Ishikawa (cell line): ENCODE measurements around the gene SLC5A12.
A peak's percentile ranks its signal among the peaks of the same experiment; 100 is the strongest.

Experiments used
- CEBPB ChIP-seq: IDR thresholded peaks from 2 replicates; pipeline ENCODE4 v1.6.1; 2012
- CREB1 ChIP-seq: IDR thresholded peaks from 2 replicates; pipeline ENCODE4 v1.6.1; 2012; ENCODE audit warnings: low read depth
- EGR1 ChIP-seq: IDR thresholded peaks from 2 replicates; pipeline ENCODE4 v1.6.1; 2012
- EP300 ChIP-seq: IDR thresholded peaks from 2 replicates; pipeline ENCODE4 v1.6.1; 2012; ENCODE audit warnings: borderline replicate concordance
- FOXM1 ChIP-seq: IDR thresholded peaks from 2 replicates; pipeline ENCODE4 v1.6.1; 2012; ENCODE audit warnings: low read depth, borderline replicate concordance
- MAX ChIP-seq: IDR thresholded peaks from 2 replicates; pipeline ENCODE4 v1.6.1; 2012
- NFIC ChIP-seq: IDR thresholded peaks from 2 replicates; pipeline ENCODE4 v1.6.1; 2012
- RAD21 ChIP-seq: IDR thresholded peaks from 2 replicates; pipeline ENCODE4 v1.6.1; 2012; ENCODE audit warnings: low read depth
- TAF1 ChIP-seq: IDR thresholded peaks from 2 replicates; pipeline ENCODE4 v1.6.1; 2012; ENCODE audit warnings: low read depth, mild to moderate bottlenecking
- TCF12 ChIP-seq: IDR thresholded peaks from 2 replicates; pipeline ENCODE4 v1.6.1; 2012; ENCODE audit warnings: low read depth
- TEAD4 ChIP-seq: IDR thresholded peaks from 2 replicates; pipeline ENCODE4 v1.6.1; 2012
- USF1 ChIP-seq: IDR thresholded peaks from 2 replicates; pipeline ENCODE4 v1.6.1; 2012
- YY1 ChIP-seq: IDR thresholded peaks from 2 replicates; pipeline ENCODE4 v1.6.1; 2012; ENCODE audit warnings: low read depth
- ZBTB7A ChIP-seq: IDR thresholded peaks from 2 replicates; pipeline ENCODE4 v1.6.1; 2012; ENCODE audit warnings: low read depth
- TF ChIP-seq, protein P1 (sequence below): IDR thresholded peaks from 2 replicates; pipeline ENCODE4 v1.6.1; 2012; ENCODE audit warnings: low read depth, mild to moderate bottlenecking

SLC5A12 gene

GRCh38 chr11:26755762-26756161 is 33.9 kb upstream of the SLC5A12 start:
- TF ChIP-seq YY1 (no peak), EGR1 (no peak), TEAD4 (no peak), MAX (no peak)

GRCh38 chr11:26753723-26754504 is 32.1 kb upstream of the SLC5A12 start:
- TF ChIP-seq TCF12 (no peak), FOXM1 (no peak), ZBTB7A (no peak), TAF1 (no peak), RAD21 (peak; percentile 79), EP300 (no peak), YY1 (no peak), CEBPB (peak; percentile 78)

GRCh38 chr11:26749927-26750326 is 28.1 kb upstream of the SLC5A12 start:
- TF ChIP-seq YY1 (no peak), ZBTB7A (no peak), RAD21 (no peak), USF1 (no peak), NFIC (no peak), CREB1 (no peak), TEAD4 (no peak), TAF1 (no peak), MAX (no peak)
- TF ChIP-seq, protein P1, sequence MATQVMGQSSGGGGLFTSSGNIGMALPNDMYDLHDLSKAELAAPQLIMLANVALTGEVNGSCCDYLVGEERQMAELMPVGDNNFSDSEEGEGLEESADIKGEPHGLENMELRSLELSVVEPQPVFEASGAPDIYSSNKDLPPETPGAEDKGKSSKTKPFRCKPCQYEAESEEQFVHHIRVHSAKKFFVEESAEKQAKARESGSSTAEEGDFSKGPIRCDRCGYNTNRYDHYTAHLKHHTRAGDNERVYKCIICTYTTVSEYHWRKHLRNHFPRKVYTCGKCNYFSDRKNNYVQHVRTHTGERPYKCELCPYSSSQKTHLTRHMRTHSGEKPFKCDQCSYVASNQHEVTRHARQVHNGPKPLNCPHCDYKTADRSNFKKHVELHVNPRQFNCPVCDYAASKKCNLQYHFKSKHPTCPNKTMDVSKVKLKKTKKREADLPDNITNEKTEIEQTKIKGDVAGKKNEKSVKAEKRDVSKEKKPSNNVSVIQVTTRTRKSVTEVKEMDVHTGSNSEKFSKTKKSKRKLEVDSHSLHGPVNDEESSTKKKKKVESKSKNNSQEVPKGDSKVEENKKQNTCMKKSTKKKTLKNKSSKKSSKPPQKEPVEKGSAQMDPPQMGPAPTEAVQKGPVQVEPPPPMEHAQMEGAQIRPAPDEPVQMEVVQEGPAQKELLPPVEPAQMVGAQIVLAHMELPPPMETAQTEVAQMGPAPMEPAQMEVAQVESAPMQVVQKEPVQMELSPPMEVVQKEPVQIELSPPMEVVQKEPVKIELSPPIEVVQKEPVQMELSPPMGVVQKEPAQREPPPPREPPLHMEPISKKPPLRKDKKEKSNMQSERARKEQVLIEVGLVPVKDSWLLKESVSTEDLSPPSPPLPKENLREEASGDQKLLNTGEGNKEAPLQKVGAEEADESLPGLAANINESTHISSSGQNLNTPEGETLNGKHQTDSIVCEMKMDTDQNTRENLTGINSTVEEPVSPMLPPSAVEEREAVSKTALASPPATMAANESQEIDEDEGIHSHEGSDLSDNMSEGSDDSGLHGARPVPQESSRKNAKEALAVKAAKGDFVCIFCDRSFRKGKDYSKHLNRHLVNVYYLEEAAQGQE: no peak

- TF ChIP-seq TAF1 (no peak), TCF12 (no peak), USF1 (no peak)
Observed at GRCh38 chr11:26743622-26744021, 21.8 kb upstream of the SLC5A12 start.

- no peak for TF ChIP-seq CEBPB
Observed at GRCh38 chr11:26742966-26743365, 21.1 kb upstream of the SLC5A12 start.

- TF ChIP-seq CREB1 (no peak), RAD21 (no peak), EP300 (no peak), YY1 (no peak), MAX (no peak), TCF12 (no peak), ZBTB7A (no peak), TAF1 (no peak), TEAD4 (no peak), CEBPB (no peak), NFIC (no peak), USF1 (no peak), EGR1 (no peak), FOXM1 (no peak)
- TF ChIP-seq, protein P1: no peak
Observed at GRCh38 chr11:26741036-26741435, 19.2 kb upstream of the SLC5A12 start.
